Lung (tissue), 12 donors: ENCODE data around the gene DNAH7. TPM values are rescaled to one million over a fixed set of nuclear protein-coding genes. Genes with fewer than 3 reads are reported as not detected.

Experiments used
- ATAC-seq: fragments of 200-7000 bp; cut with Tn5 transposase; one replicate; pipeline ENCODE4 v1.9.1; 2020; ENCODE audit warnings: moderate number of reproducible peaks; ENCODE audit not compliant: insufficient read depth, low FRiP score
- DNase-seq, 3 donors: peaks; one replicate each; pipeline ENCODE4 v3.0.0-alpha.2; 2013 to 2017
- H3K27ac ChIP-seq, 2 donors: one replicate each; pipeline ENCODE4 v1.5.1; 2013; ENCODE audit warnings: mild to moderate bottlenecking in 2 of 2, moderate library complexity in 2 of 2, control low read depth in 1 of 2, inconsistent platforms in 1 of 2, low read depth in 1 of 2, low read length in 1 of 2
- H3K27me3 ChIP-seq, 3 donors: one replicate each; pipeline ENCODE4 v1.5.1; 2013; ENCODE audit warnings: low read length in 2 of 3; ENCODE audit not compliant: control insufficient read depth in 3 of 3, insufficient read depth in 3 of 3
- H3K36me3 ChIP-seq, 4 donors: one replicate each; pipeline ENCODE4 v1.5.1; 2013; ENCODE audit warnings: low read length in 4 of 4, mild to moderate bottlenecking in 1 of 4, moderate library complexity in 1 of 4; ENCODE audit not compliant: control insufficient read depth in 4 of 4, insufficient read depth in 4 of 4
- H3K4me1 ChIP-seq, 5 donors: one replicate each; pipeline ENCODE4 v1.5.1; 2013; ENCODE audit warnings: low read length in 5 of 5, mild to moderate bottlenecking in 2 of 5, moderate library complexity in 1 of 5; ENCODE audit not compliant: control insufficient read depth in 5 of 5, insufficient read depth in 5 of 5
- H3K4me3 ChIP-seq: one replicate; pipeline ENCODE4 v1.5.1; 2013; ENCODE audit warnings: mild to moderate bottlenecking, control low read depth, moderate library complexity
- H3K9ac ChIP-seq, 2 donors: one replicate each; pipeline ENCODE4 v1.5.1; 2013; ENCODE audit warnings: low read length in 2 of 2, control low read depth in 1 of 2; ENCODE audit not compliant: insufficient read depth in 1 of 2
- H3K9me3 ChIP-seq, 4 donors: one replicate each; pipeline ENCODE4 v1.5.1; 2013; ENCODE audit warnings: low read length in 3 of 4, mild to moderate bottlenecking in 1 of 4, moderate library complexity in 1 of 4; ENCODE audit not compliant: control insufficient read depth in 4 of 4, insufficient read depth in 3 of 4
- whole genome bisulfite sequencing, 2 donors: extraction: QIAGEN DNeasy Blood & Tissue Kit; methylation state at CpG; one replicate each; pipeline ENCODE4 v1.1.7; 2013; 5-methylcytosine and 5-hydroxymethylcytosine counted together
- polyA plus RNA-seq, 2 donors: library from polyadenylated mRNA; stranded (reverse); fragments of 200-250 nt; gene quantifications; one replicate each; pipeline ENCODE4 v1.2.1, GENCODE V29; 2013
- total RNA-seq, 2 donors: library from RNA; depleted of rRNA in 1 of 2; stranded (reverse); fragments of >200 nt in 1 of 2; gene quantifications; one replicate each; pipeline ENCODE4 v1.2.1, GENCODE V29; 2014 to 2021
- TF ChIP-seq, protein P1 (sequence below): IDR thresholded peaks from 2 replicates; pipeline ENCODE4 v1.5.1; 2012; ENCODE audit warnings: mild to moderate bottlenecking; ENCODE audit errors: control extremely low read depth, extremely low read depth
- donor health status: control.
- donor health status: control.
- donor health status: Bipolar disorder and iron deficiency.
- donor health status: healthy.
- donor health status: DM: yes; HTN: yes; CAD: no.

DNAH7 gene
- total and polyA plus RNA-seq, 4 donors: 1.9 to 32.9 (median 11.3) TPM

DNA sequence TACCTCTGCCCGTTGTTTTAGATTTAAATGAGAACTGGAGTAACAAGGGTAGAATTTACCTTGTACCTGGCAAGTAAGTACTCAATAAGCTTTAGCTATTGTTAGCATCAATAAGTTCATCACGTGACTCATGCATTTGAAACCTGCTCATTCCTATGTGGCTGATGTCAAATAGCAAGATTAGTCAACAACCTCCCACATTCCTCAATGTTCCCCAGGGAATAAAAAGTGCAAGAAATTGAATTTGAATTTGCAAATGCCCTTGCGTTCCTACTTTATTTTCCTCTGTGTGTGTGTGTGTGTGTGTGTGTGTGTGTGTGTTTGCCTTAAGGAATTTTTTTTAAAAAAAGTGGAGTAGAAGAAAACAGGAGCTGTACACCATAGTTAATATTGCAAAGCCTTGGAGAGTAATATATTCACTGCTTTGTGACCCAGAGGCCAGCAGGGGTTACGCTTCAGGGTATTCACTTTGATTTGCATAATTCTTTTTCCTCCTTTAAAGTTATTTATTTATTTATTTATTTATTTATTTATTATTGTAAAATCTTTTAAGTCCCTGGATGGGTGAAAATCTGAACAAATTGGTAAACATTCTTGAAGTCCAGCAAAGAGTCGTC, 43.9 kb upstream of the DNAH7 start:
- ATAC-seq (no peak), DNase-seq (no peak)
- Histone ChIP-seq H3K4me3 (no peak overlapping the region), H3K9me3 (no peaks in the 10 kb centered on the region), H3K27ac (no peak overlapping the region), H3K27me3 (no peaks in the 10 kb centered on the region), H3K9ac (no peak overlapping the region), H3K36me3 (no peaks in the 10 kb centered on the region), H3K4me1 (peaks cover 0 to 6% (median 0%) of the 10 kb centered on the region in 5 donors)
- TF ChIP-seq, protein P1, sequence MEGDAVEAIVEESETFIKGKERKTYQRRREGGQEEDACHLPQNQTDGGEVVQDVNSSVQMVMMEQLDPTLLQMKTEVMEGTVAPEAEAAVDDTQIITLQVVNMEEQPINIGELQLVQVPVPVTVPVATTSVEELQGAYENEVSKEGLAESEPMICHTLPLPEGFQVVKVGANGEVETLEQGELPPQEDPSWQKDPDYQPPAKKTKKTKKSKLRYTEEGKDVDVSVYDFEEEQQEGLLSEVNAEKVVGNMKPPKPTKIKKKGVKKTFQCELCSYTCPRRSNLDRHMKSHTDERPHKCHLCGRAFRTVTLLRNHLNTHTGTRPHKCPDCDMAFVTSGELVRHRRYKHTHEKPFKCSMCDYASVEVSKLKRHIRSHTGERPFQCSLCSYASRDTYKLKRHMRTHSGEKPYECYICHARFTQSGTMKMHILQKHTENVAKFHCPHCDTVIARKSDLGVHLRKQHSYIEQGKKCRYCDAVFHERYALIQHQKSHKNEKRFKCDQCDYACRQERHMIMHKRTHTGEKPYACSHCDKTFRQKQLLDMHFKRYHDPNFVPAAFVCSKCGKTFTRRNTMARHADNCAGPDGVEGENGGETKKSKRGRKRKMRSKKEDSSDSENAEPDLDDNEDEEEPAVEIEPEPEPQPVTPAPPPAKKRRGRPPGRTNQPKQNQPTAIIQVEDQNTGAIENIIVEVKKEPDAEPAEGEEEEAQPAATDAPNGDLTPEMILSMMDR: no peak
- 67 to 81% methylated on average over 5 of the region's 5 CpGs for WGBS, 2 donors

DNA sequence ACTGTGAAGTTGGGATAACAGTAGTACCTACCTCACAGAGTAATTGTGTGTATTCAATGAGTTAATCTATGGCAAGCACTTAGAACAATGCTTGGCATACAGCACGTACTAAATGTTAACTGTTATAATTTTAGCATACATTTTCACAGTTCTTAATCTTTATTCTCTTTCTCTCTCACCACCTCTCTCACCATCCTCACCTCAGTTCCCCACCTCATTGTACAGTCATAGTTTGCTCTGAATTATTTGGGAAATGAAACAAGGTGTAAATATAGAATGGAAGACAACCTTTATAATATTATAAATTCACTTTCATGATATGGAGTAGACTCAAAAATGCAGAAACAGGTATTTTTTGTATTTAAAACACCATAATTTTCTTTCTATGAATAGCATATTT, 40.0 kb upstream of the DNAH7 start:
- H3K27me3 ChIP-seq: no peaks in the 10 kb centered on the region
- H3K9ac ChIP-seq: no peak overlapping the region
- no peak overlapping the region for H3K27ac ChIP-seq
- no peak overlapping the region for H3K4me3 ChIP-seq
- TF ChIP-seq, protein P1: no peak
- 74 to 94% methylated on average over 1 of the region's 1 CpG for WGBS, 2 donors
- DNase-seq (no peak), ATAC-seq (no peak)
- H3K9me3 ChIP-seq: no peaks in the 10 kb centered on the region
- no peaks in the 10 kb centered on the region for H3K36me3 ChIP-seq
- peaks cover 0 to 3% (median 0%) of the 10 kb centered on the region in 5 donors for H3K4me1 ChIP-seq

DNA sequence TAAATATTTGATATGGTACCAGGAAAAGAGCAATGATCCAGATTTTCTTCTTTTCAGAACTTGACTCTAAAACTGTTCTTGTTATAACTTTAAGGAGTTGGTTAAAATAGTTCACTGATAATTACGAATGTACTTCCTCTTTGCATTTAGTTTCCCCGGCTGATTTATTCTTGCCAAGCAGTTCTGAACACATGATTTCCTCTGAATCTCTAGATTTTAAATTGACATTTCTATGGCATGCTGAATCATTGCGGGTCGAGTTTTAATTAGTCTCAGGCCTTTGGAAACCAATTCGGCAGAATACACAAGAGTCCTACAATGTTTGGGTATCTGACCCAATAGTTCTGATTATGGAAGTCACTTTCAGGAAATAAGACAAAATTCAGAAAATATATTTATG, 37.3 kb upstream of the DNAH7 start:
- Histone ChIP-seq H3K9me3 (no peaks in the 10 kb centered on the region), H3K27ac (no peak overlapping the region), H3K4me3 (no peak overlapping the region), H3K36me3 (no peaks in the 10 kb centered on the region), H3K9ac (no peak overlapping the region), H3K4me1 (no peaks in the 10 kb centered on the region), H3K27me3 (no peaks in the 10 kb centered on the region)
- 22 to 36% methylated on average over 5 of the region's 5 CpGs for WGBS, 2 donors
- TF ChIP-seq, protein P1: no peak
- no peak for ATAC-seq
- DNase-seq: no peak

DNA sequence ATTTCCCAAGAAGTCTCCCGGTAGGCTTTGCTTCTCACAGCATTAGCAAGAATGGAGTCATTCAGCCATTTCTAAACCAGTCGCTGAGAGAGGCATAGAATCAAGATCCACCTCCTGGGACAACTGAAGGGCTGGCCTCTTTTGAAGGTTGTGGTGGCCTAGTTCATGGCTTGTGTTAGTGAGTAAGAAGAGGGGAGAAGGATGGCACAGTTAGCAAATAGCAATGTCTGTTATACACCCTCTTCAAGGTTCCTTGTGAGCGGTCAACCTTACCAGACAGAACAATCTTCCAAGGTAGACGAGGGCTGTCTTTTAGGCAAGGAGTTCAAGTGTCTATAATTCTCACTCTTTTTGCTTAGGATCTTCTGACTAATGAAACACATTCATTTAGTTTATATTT, 35.4 kb upstream of the DNAH7 start:
- Histone ChIP-seq H3K36me3 (no peaks in the 10 kb centered on the region), H3K4me1 (no peaks in the 10 kb centered on the region), H3K27ac (no peak overlapping the region), H3K4me3 (no peak overlapping the region), H3K9ac (no peak overlapping the region), H3K9me3 (no peaks in the 10 kb centered on the region), H3K27me3 (no peaks in the 10 kb centered on the region)
- WGBS, 2 donors: 87 to 97% methylated on average over 4 of the region's 4 CpGs
- TF ChIP-seq, protein P1: no peak
- DNase-seq: no peak
- no peak for ATAC-seq
